GM19239 (cell line): ENCODE data around the gene DPP6.

Experiments used
- DNase-seq: peaks from one replicate; pipeline ENCODE4 v3.0.0; 2011; ENCODE audit warnings: low spot score; ENCODE audit not compliant: insufficient read length
- FAIRE-seq: peaks from 2 replicates; lab custom pipeline; 2011; peaks lifted over from hg19 to GRCh38; lab: Jason Lieb, UNC

Gene DPP6

DNA sequence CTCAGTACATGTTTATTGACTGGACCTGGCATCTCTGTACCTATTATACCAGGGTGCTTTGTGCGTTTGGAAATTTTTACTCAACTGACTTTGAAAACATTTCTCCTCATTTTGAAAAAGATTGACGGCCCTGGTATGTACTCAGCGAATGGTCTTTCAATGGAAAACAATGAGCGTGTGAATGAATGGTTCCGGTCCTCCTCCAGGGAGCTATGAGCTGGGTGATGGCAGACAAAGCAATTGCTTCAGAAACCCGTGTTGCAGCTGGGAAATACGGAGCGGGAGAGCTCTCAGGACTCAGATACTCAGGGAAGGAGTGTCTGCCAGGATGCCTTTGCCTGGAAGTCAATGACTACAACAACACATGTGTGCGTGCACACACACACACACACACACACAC lies 824.8 kb downstream of the DPP6 start:
- DNase-seq (no peak), FAIRE-seq (no peak)

DNA sequence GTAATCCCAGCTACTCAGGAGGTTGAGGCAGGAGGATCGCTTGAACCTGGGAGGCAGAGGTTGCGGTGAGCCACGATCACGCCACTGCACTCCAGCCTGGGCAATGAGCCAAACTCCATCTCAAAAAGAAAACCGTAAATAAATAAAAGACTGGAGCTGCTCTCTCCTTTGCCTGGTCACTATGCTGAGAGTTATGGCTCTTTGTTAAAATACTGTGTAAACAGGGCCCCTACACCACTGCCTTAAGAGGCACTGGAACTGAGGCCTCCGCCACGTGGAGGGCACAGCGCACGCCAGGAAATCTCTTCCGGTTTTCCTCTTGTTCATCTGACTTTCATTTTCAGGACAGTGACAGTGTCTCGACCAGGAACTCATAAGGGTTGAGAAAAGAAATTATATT lies 827.4 kb downstream of the DPP6 start:
- FAIRE-seq (no peak), DNase-seq (no peak)

DNA sequence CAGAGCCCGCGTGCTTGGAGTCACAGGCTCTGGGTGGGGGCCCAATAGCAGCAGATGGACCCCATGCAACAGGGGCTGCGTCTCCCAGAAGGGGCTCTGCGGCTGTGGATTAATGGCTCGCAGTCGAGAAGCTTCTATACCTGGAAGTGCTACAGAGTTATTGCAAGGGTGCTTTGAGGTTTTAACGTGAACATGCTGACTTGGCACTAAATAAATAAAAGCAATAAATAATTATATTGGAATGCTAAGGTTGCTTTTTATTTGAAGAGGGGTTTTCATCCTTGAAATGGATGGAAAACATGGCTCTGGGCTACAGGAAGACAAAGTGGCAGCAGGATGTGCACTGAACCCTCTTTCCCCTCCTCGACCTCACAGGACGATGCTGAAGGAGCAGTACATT lies 828.3 kb downstream of the DPP6 start:
- FAIRE-seq (no peak), DNase-seq (no peak)

DNA sequence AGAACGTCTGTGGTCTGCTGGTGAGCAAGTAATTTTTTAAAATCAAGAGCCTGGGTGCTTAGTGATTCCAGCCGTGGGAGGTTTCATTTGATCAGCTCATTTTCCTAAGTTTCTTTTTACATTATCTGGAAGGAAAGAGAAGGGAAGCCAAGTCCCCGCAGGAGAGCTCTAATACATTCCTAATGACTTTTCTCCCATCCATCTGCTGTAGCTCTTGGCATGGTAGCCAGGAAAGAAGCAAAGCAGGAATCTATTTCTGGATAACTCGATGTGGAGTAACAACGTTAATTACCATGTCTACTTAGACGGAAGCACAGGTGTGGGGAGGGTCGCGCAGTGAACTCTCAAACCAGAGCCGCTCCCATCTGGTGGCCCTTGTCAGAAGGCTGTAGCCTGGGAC lies 828.8 kb downstream of the DPP6 start:
- FAIRE-seq, result no peak

DNA sequence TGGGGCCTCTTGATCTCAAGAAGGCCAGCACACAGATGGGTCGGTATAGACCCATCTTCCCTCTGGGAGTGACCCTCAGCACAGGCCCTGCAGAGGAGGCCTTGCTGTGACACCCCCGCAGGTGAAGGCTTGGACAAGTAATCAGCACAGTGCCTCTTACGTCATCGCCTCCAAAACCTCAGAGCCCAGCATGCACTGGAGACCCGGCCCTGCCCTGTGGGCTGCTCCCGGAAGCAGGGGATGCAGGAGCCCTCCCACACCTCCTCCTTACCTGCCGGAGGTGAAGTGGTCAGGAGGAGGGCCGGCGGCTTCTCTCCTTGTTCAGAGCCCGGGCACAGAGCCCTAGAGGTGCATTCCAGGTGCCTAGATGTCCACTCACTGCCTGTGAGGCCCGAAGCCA lies 829.3 kb downstream of the DPP6 start:
- DNase-seq (no peak), FAIRE-seq (no peak)

More for the DNA sequence above, 828.8 kb downstream of the DPP6 start:
- DNase-seq, result no peak

DNA sequence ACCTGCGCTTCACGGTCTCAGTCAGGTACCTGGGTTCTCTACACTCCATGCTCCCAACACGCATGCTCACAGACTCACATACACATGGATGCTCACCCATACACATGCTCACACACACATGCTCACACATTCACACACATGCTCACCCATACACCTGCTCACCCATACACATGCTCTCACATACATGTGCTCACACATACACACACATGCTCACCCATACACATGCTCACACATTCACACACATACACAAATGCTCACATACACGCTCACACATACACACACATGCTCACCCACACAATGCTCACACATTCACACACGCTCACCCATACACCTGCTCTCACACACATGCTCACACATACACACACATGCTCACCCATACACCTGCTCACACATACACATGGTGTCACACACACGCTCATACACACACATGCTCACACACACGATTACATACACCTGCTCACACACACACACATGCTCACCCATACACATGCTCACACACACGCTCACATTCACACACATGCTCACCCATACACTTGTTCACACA lies 830.8 kb downstream of the DPP6 start:
- DNase-seq (no peak), FAIRE-seq (no peak)

DNA sequence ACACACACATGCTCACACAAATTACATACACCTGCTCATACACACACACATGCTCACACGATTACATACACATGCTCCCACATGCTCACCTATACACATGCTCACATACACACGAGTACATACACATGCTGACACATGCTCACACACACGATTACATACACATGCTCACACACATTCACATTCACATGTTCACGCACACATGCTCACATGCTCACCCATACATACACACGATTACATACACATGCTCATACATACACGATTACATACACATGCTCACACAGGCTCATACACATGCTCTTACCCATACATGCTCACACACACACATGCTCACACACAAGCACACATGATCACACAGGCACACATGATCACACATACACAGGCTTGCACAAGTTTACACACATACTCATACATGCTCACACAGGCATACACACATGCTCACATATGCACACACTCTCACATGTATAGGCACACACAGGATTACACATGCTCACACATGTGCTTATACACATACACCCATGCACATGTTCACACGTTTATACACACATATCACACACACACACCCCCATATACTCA lies 832.2 kb downstream of the DPP6 start:
- FAIRE-seq (no peak), DNase-seq (no peak)

DNA sequence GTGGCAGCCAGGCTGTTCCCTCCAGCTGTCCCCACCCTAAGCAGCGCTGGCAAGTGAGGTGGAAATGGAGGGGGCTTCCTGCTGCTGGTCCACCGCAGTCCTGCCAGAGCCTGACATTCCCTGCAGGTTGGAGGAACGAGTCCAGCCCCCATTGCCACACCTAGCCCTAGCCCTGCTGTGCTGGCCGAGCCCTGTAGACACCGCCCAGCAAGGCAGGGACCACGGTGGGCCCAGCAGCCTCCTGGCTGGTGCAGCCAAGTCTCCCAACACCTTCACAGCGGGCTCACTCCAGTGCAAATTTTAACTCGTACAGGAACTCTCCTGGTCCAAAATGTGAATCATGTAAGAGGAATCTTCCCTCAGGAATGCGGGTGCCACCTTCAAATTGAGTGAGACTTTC lies 834.4 kb downstream of the DPP6 start:
- no peak for FAIRE-seq
- DNase-seq, result no peak

DNA sequence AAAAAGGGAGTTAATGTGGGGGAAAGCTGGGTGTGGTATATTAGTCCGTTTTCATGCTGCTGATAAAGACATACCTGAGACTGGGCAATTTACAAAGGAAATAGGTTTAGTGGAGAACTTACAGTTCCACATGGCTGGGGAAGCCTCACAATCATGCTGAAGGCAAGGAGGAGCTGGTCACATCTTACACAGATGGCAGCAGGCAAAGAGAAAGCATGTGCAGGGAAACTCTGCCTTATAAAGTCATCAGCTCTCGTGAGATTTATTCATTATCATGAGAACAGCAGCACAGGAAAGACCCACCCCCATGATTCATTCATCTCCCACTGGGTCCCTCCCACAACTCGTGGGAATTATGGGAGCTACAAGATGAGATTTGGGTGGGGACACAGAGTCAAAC lies 836.5 kb downstream of the DPP6 start:
- DNase-seq (no peak), FAIRE-seq (no peak)

DNA sequence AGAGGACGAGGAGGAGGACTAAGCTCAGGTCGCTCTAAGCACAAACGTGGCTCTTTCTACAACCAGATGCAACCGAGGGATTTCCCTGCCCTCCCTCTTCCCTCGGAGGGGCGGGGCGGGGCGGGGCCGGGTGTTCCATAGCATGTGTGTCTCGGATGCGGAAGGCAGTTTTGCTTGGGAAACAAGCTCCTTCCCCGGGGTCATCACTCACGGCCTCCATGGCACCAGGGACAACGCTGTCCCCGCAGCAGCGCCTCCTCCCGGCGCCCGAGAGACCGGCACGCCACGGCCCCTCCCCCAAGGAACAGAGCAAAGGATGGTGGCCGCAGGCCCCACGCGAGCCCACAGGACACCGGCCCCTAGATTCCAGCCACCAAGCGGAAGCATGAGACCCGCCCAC lies 840.3 kb downstream of the DPP6 start:
- no peak for DNase-seq
- no peak for FAIRE-seq

DNA sequence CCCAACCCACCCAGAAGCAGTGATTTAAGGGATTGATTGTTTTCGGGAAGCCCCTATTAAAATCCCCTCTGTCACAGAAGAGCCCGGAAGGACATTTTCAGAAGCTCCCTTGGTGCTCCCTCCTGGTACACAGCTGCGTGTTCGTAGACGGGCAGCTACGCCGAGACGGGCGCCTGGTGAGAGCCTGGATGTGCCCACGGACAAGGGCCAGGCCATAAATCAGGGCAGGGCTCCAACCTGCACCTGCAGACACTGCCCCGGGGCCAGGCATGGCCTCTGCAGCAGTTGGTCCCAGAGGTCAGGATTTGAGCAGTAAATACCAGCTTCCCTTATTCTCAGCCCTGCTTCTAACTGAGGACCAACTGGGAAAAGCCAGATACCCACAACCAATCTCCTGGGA lies 843.9 kb downstream of the DPP6 start:
- FAIRE-seq (no peak), DNase-seq (no peak)

DNA sequence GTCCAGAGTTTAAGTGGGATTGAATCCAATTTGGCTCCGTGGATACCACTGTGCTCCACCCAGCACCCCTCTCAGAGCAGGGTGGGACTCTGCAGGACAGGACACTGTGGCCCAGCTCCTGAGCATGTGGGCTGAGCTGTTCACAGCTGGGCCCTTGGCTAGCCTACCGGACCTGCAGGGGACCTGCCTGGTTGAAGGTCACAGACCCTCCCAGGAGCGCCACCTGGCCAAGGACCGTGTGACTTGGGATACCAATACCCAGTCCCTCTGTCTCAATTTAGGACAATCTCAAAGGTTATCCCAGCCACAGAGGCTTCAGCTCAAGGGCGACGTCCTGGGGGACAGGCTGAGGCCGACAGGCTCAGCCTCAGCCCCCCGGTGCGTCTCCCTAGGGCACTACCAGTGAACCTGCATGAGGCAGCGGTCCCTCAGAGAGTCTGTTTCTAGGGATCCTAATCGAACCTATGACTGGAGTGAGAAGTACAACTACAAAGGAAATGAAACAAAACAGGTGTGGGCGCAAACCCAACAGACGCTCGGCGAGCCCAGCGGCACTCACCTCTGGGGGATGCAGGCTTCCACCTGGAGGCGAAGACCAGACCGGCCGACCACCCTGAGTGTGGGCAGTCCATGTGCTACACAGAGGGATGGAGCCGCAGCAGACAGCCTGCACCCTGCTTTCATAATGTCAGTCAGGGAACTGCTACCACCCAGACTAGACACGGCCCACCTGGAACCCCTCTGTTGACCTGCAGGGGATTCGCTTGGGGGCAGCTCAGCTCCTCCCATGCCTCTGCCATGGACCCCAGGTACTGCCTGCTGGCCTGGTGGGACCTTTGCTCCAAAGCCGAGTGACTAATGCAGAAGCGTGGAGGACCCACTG lies 847.0 kb downstream of the DPP6 start:
- no peak for FAIRE-seq
- DNase-seq, result no peak

DNA sequence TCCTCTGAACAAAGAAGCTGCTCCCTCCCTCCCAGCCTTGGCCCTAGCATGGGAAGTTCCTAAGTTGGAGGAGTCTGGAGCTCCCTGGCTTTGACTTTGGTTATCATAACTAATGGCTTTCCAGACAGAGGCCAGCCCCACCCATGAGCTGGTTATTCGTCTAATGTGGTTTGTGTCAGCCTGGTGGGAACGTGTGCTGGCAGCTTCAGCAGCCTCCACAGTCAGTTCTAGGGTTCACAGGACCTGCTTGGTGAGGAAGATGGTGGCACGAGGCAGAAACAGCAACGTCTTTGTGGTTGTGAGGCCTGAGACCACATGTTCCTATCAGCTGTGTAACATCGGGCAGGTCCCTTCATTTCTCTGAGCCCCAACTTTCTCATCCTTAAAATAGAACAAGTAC lies 847.7 kb downstream of the DPP6 start:
- DNase-seq, result no peak
- no peak for FAIRE-seq

DNA sequence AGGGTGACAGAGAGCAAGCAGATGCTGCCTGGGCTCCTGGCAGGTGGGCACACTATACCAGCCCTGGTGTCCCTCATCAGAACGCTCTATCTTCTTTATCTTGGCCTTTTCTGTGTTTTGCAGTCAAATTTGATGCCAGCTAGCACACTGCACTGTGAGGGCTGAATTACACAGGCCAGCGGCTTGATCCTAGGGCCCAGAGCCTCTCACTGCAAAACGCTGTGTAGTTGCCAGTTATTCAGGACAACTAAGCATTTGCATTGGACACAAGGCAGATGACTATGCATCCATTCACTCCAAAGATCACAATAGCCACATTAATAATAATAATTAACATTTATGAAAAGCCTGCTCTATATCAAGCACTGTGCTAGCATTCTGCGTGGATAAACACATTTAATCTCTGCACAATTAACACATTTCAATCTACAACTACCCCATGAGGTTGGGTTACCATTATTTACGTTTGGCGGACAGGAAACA lies 850.4 kb downstream of the DPP6 start:
- no peak for DNase-seq
- FAIRE-seq, result no peak

DNA sequence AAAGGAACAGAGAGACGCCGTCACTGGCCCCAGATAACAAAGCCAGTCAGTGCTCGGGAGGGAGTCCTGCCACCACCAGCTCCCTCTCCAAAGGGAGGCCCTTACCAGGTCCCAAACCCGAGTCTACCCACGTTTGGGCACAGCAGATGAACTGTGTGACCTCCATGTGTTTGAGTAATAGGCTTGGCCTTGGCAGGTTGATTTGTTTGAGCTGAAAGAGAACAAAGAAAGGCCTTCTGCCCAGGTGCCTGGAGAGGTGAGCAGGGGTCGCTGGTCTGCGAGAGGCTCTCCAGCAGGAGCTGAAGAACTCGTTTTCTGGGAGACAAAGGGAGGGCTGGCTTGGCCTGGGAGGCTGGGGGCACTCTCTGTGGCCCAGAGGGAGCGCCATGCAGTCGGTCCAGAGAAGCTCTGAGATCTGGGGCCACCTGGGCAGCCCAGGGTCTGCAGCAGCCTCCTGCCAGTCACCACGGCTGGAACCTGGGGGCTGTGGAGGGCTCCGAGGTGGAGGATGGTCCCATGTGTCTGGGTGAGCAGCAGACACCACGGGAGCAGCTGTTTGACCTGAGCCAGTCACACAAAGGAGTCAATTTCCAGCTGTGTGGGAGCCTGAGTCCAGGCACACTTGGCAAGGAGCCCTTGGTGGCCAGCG lies 851.0 kb downstream of the DPP6 start:
- DNase-seq (no peak), FAIRE-seq (no peak)

DNA sequence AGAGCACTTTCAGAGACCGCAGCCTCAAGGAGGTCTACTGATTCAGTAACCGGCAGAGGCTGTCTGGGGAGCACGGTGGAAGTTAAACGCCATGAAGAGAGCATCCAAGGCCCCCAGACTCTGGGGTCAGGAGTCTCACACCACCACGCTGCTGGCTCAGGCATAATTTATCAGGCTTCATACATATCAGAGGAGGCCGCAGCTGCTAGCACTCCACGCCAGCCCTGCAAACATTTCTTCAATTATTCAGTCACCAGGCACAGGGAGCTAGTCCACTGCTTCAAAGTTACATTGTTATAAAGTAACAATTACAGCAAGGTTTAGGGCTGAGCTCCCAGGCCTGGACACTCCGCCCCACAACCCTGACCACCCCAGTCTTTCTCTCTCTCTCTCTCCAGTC lies 852.9 kb downstream of the DPP6 start:
- FAIRE-seq (no peak), DNase-seq (no peak)

DNA sequence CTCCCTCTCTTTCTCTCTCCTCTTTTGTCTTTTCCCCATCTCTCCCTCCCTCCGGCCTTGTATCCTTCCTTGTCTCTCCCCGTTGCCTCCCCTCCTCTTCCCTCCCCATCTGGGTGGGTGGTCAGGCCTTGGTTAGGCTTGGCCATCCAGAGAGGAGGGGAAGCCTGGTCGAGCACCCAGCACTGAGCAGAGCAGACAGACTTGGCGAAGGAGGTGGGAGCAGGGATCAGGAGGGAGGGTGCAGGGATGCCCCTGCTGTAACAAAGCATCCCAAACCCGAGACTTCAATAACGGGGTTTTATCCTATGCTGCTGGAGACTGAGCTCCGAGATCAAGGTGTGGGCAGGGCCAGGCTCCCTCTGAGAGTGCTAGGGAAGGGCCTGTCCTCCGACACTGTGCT lies 853.4 kb downstream of the DPP6 start:
- no peak for DNase-seq
- no peak for FAIRE-seq

DNA sequence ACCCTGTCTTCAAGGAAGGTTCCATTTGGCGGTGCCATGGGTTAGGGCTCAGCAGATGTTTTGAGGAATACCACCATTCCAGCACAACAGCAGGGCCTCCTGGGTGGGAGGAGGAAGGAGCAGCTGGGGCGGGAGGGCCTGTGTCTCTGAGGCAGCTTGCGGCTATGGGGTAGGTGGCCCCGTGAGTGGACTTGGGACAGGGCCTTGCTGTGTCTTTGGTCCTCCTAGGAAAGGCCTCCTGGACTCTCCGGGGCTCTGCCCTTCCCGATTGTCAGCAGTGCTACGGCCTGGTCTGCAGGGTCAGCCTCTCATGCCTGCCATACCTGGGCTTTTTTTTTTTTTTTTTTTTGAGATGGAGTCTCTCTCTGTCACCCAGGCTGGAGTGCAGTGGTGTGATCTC lies 854.0 kb downstream of the DPP6 start:
- no peak for DNase-seq
- no peak for FAIRE-seq

DNA sequence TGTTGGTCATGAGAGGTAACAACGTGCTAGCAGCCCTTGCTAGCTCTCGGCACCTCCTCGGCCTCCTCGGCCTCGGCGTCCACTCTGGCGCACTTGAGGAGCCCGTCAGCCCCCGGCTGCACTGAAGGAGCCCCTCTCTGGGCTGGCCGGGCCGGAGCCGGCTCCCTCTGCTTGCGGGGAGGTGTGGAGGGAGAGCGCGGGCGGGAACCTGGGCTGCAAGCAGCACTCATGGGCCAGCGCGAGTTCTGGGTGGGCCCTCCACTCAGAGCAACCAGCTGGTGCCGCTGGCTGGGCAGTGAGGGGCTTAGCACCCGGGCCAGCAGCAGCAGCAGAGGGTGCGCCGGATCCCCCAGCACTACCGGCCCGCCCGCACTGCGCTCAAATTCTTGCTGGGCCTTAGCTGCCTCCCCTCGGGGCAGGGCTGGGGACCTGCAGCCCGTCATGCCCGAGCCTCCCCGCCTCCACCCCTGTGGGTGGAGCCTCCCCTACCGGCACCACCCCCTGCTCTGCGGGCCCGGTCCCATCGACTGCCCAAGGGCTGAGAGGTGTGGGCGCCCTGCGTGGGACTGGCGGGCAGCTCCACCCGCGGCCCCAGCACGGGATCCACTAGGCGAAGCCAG lies 854.6 kb downstream of the DPP6 start:
- FAIRE-seq, result no peak
- no peak for DNase-seq
